Measurements from ENCODE around the gene PRND.

DNA sequence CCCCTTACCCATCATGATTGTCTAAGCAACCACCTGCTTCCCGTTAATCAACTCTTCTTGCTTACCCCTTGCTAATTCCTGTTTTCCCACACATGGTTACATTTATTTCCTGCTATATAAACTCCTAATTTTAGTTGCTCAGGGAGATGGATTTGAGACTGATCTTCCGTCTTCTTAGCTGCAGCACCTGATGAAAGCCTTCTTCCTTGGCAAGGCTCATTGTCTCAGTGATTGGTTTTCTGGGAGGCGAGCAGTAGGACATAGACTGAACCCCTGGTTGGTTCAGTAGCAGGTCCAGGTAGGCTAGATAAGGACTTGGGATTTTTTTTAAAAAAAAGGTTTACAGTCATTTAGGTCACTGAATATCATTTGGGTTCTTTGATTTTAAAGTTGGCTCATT, 50.4 kb downstream of the PRND start:
- TF ChIP-seq CTCF (optimal IDR thresholded peaks at IDR 0.05 in 1 of 3, IDR thresholded peaks at IDR 0.05 in 1 of 3, conservative IDR thresholded peaks at IDR 0.05 in 1 of 3; ENCODE audit: extremely low read depth in 1 of 3, insufficient read depth in 2 of 3, low read length in 3 of 3) (no peak), EZH2 (IDR thresholded peaks at IDR 0.05; ENCODE audit: low read length) (no peak)
